Urothelium cell line (cell line): Measurements from ENCODE around the gene RNF133.

ENCODE experiments used
- DNase-seq: peaks from one replicate; pipeline ENCODE4 v3.0.0; 2011; ENCODE audit warnings: low spot score, mixed read lengths
- FAIRE-seq: peaks from 2 replicates; lab custom pipeline; 2011; peaks lifted over from hg19 to GRCh38; lab: Jason Lieb, UNC

RNF133 gene, protein sequence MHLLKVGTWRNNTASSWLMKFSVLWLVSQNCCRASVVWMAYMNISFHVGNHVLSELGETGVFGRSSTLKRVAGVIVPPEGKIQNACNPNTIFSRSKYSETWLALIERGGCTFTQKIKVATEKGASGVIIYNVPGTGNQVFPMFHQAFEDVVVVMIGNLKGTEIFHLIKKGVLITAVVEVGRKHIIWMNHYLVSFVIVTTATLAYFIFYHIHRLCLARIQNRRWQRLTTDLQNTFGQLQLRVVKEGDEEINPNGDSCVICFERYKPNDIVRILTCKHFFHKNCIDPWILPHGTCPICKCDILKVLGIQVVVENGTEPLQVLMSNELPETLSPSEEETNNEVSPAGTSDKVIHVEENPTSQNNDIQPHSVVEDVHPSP

DNA sequence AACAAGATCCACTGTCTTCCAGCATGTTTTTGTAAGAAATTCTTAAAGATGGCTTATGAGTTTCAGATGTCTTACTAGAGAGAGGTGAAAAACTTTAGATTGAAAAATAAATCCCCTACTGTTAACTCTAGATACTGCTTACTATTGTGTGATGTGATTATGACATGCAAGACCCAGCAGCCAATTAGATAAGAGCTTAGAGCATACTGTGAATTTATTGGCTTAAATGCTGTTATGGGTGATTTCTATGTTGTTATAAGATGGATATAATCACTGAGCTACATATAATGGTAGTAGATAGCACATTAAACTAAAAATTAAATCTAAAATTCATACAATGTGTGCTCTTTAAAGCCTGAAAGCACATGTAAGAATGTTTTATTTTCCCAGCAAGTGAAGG lies at the start of gene RNF133:
Gene RNF133, minus strand, starts transcription at position 101 of the 400 bp plus-strand sequence. CDS start 199 bp downstream, outside the sequence.
- DNase-seq (no peak), FAIRE-seq (no peak)

GRCh38 chr7:122748195-122748594 lies 49.3 kb upstream of the RNF133 start:
- DNase-seq (no peak), FAIRE-seq (no peak)

DNA sequence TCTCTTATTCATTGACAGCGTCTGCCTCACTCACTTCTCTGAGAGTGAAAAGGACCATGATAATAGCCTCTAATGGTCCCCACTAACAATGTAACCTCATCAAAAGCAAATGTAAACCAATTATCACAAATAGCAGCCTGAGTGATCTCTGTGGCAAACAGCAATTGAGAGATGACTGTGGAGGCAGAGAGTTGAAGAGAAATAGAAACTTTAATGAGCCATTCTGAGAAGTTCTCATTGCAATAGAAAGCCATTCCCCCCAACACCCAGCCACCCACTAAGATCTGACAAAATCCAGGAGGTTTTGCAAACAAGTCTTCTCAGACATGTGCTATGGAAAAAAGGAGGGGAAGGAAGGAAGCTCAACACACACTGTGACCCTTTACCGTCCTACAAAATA lies 48.0 kb upstream of the RNF133 start:
- FAIRE-seq (no peak), DNase-seq (no peak)

- no peak for FAIRE-seq
These were observed 44.3 kb upstream of the RNF133 start for GRCh38 chr7:122743211-122743610.

DNA sequence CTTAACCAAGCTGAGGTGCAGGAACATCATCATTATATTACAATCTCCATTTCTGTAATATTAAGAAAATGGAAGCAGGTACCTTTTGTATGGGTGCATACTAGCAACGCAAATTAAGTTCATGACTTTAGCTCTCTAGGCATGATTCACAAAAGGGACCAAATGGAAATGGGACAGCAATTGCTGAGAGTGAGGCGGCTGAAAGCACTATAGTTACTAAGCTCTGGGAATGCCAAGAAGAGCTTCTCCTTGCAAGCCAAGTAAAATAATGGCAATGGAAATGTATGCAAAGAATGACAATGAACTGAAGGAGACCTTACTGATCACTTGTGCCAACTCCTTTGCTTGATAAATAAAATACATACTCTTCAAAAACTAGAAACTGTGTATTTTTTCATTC lies 40.0 kb upstream of the RNF133 start:
- FAIRE-seq (no peak), DNase-seq (no peak)

More at GRCh38 chr7:122743211-122743610, 44.3 kb upstream of the RNF133 start:
- DNase-seq: no peak

DNA sequence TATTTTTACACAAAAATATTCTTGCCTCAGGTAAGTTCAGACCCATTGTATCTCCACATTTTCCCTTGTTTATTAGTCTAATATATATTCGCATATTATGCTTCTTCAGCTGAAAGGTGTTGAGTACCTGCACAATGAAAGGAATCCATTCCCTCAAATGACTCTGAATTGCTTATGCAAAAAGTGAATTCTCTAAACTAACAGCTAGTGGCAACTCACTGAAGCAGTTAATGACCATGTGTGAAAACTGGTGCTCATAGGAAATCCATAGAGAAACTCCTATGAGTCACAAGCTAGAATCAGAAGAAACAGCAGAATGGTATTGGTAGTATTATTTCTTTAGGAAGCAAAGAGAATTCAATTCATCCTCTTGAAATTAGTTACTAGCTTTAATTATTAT lies 37.3 kb upstream of the RNF133 start:
- DNase-seq (no peak), FAIRE-seq (no peak)

DNA sequence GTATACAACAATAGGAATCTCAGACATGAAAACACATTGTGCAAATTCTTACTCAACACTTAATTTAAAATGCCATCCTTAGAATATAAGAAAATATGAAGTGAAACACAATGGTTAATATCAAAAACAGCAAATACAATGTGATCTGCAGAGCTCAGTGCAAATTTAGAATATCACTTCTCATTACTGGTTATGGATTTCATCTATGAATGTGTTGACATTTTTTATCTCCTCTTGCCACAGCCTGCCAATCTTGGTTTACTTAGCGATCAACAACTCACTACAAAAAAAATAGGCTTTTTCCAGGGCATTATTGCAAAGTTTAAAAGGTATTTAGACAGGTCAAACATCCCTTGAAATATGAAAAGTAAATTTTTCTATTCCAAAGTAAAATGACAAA lies 28.8 kb upstream of the RNF133 start:
- FAIRE-seq (no peak), DNase-seq (no peak)

- FAIRE-seq (no peak), DNase-seq (no peak)
These were observed 28.4 kb upstream of the RNF133 start for GRCh38 chr7:122727354-122727753.

- DNase-seq (no peak), FAIRE-seq (no peak)
These were observed 28.0 kb upstream of the RNF133 start for GRCh38 chr7:122726881-122727280.

DNA sequence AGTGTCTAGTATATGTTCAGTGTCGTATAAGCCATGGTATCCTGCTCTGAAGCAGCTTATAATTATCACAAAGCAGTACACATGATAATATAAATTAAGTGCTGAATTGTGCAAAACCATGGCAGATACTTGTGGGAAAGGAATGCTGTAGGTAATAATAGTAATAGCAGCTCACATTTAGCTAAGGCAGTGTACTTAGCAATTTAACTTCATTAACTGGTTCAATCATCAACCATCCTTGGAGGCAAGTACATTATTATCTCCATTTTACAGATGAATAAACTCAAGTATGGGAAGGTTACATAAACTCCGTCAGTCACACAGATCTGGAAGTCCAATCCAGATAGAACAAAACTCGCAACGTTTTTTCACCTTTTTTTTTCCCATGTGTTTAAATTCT lies 25.4 kb upstream of the RNF133 start:
- no peak for FAIRE-seq
- no peak for DNase-seq

DNA sequence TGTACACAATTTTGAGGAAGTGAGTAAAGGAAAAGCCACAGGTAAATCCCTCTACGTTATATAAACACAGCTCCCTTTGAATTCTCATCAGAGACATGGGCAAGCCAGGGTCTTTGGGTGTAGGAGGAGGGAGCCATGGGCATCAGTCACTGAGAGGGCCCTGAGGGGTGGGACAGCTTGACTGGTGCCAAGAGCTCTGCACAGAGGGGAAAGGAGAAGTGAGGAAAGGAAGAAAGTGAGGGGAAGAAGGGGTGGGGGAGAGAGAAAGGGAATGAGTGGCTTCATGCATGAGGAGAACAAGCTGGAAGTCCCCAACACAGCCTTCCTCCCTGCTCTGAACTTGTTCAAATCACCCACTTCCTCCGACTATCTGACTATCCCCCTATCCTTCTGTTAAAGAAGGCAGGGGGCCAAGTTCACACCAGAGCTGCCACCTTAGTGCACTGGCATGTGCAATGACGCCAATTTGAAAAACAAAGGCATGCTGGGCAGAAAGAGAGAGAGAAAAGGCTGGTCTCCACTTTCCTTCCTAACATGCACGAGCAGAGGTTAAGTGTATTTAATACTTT lies 20.2 kb upstream of the RNF133 start:
- DNase-seq: no peak
- no peak for FAIRE-seq

DNA sequence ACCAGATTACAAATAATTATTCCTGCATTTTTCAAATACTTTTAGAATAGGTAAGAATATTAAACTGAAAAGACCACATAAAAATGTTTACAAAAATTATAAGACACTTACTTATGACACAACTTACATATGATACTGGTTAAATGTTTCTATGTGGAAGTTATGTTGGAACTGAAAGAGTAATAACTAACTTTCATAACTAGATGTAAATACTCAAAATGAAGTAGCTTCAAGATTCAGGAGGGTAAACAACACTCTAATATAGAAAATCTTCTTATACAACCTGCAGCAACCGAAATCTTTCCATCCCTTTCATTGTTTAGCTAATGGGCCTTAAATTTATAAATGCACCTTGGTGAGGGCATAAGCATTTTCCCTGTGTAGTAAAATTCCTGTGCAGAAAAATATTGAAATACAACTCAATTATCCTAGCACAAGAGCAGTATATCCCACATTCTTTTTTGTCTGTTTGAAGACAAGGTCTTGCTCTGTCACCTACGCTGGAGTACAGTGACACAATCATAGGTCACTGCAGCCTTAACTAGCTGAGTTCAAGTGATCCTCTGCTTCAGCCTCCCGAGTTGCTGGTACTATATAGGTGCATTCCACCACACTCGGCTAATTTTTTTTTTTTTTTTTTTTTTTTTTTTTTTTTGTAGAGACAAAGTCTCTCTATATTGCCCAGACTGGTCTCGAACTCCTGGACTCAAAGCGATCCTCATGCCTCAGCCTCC lies 18.6 kb upstream of the RNF133 start:
- DNase-seq (no peak), FAIRE-seq (no peak)

DNA sequence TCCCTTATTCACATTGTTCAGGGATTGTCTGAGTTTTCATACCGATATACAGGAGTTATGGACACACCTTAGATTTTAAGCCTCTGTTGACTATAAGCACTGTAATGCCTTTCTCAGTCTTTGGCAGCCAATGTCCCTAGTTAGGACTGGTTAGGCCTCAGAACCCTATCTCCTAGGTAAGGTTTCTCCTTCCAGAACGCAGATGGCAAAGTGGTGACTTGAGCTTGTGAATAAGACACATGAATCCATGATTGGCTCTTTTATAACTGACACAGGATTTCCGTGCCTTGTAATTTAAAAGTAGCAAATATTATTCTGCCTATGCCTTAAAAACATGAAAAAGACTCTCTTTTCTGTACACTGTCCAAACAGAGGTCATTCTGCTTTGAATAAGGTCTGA lies 16.3 kb upstream of the RNF133 start:
- DNase-seq (no peak), FAIRE-seq (no peak)

DNA sequence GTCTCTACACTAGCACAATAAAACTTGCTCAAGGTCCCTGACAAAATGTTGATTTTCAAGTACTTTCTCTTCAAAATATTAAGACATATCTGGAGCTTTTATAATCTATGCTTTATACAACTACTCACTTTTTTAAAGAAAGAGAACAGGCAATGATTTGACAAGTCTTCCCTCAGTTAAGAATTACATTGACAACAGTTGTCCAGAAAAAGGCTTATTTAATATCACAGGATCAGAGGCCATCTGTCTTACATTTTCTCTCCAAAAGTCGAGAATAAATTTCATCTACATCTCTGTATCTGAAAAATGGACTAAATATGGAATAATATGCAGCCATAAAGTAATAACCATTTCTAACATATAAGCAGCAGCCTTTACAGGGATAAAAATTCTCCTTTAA lies 12.0 kb upstream of the RNF133 start:
- DNase-seq (no peak), FAIRE-seq (no peak)

- DNase-seq (no peak), FAIRE-seq (no peak)
These were observed 11.2 kb upstream of the RNF133 start for GRCh38 chr7:122709930-122710646.

GRCh38 chr7:122706836-122707235 lies 7.9 kb upstream of the RNF133 start:
- DNase-seq: no peak
- FAIRE-seq: no peak

DNA sequence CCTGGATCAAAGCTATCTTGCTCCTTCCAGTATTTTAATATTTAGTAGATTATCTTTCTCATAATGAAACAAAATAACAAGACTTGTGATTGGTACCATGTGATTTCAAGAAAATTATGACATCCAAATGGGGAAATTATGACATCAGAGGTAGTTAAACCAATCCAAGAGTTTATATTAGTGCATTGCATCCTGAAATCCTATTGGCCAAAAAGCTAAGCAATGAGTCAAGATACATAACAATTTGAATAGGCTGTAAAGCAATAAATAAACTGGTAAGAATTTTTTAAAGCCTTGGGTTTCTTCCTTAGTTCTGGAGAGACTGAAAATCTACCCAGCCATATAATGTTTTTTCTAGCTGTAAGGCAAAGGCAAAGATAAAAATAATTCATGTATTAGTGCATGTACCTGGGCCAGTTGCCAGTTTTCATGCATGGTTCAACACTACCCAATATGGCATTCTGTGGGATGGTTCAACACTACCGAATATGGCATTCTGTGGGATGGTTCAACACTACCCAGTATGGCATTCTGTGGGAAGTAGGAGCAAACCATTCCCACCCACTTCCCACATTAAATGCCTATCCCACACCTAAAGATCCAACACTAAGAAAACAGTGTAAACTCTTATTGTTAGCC lies 4.1 kb upstream of the RNF133 start, which contains the start of gene RNF148:
Gene RNF148, minus strand, starts transcription at position 51 of the 639 bp plus-strand sequence. CDS start 172 bp downstream, outside the sequence.
- no peak for DNase-seq
- FAIRE-seq: no peak

DNA sequence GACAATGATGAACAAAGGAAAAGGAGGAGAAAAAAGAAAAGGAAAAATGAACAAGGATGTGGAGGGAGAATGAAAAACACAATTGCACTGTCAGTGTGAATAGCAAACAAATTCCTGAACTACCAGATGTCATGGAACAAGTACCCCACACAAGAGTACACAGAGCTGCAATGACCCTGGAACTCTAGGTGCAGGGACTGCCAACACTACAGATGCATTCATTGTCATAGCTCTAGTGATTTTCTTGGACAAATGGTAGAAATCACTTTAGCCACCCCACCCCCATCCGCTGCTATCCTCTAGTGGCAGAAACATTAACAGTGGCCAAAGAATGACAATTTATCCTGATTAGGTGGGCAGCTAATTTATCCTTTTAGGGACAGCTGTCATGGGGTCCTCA lies 3.1 kb downstream of the RNF133 start:
- FAIRE-seq: no peak
- DNase-seq: no peak

DNA sequence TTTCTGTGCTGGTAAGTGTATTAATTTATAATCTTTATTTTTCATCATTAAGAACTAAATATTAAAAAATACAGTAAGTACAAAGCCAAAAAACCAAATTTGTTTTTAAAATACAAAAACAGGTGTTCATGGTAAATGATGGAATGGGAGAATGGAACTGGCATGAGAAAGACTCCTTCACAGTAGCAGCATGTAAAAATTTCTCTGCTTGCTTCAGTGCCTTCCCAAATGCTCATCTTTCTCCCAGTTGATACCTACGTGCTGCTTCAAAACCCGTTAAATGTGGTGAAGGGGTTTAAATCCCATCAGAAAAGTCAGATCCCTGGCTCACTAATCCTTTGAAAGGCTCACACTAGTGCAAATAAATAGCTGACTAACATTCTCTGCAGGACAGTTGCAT lies 4.2 kb downstream of the RNF133 start:
- DNase-seq: no peak
- no peak for FAIRE-seq

DNA sequence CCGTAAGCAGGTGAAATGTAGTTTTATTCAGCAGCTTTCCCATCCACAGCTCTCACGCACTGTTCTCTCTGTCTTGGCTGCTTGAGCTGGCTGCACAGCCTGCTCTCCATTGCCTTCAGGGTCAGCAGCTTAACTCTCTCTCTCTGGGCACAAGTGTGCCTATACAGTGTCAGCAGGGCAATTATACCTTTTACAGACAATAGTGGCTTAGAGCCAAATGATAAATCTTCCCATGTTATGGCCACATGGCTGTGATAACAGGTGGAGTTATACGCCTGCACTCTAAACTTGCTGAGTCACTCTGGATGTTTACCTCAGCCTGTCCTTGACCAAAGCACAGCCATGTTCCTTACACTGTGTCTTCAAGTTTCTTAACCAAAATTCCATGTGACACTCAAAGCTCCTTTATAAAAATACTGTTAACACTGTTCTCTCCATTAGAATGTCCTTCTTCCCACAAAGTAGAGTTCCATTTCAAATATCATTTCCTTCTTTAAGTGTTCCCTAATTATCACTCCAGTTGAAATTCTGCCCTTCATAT lies 6.1 kb downstream of the RNF133 start:
- FAIRE-seq (no peak), DNase-seq (no peak)
